GM23248 (cell line): Measurements from ENCODE around the gene ATP13A3. TPM values are rescaled to one million over a fixed set of nuclear protein-coding genes. Genes with fewer than 3 reads are reported as not detected.

Experiments
- DNase-seq: peaks from one replicate; pipeline ENCODE4 v3.0.0-alpha.2; 2015
- H2AFZ ChIP-seq: fragments of 200-600 bp; sonication (generic); 2 replicates; pipeline ENCODE4 v1.6.1; 2016; ENCODE audit warnings: antibody characterized with exemption
- H3F3A ChIP-seq: fragments of 200-600 bp; sonication (generic); 2 replicates; pipeline ENCODE4 v1.6.1; 2016; ENCODE audit warnings: mild to moderate bottlenecking, antibody characterized with exemption, mixed run types; ENCODE audit not compliant: insufficient read depth
- H3K27ac ChIP-seq: fragments of 200-600 bp; sonication (generic); 2 replicates; pipeline ENCODE4 v1.5.1; 2016; ENCODE audit warnings: mild to moderate bottlenecking
- H3K27me3 ChIP-seq: fragments of 200-600 bp; sonication (generic); replicated peaks from 2 replicates; pipeline ENCODE4 v1.6.1; 2016; ENCODE audit warnings: mild to moderate bottlenecking; ENCODE audit not compliant: insufficient read depth
- H3K36me3 ChIP-seq: fragments of 200-600 bp; sonication (generic); 2 replicates; pipeline ENCODE4 v1.6.1; 2016; ENCODE audit warnings: low read depth, mild to moderate bottlenecking
- H3K4me1 ChIP-seq: fragments of 200-600 bp; sonication (generic); 2 replicates; pipeline ENCODE4 v1.6.1; 2016; ENCODE audit warnings: mild to moderate bottlenecking; ENCODE audit not compliant: insufficient read depth
- H3K4me2 ChIP-seq: fragments of 200-600 bp; sonication (generic); one replicate; pipeline ENCODE4 v1.6.1; 2016; ENCODE audit warnings: mild to moderate bottlenecking; ENCODE audit not compliant: unreplicated experiment
- H3K4me3 ChIP-seq: fragments of 200-600 bp; sonication (generic); 2 replicates; pipeline ENCODE4 v1.5.1; 2016; ENCODE audit warnings: mild to moderate bottlenecking
- H3K79me2 ChIP-seq: fragments of 200-600 bp; sonication (generic); 2 replicates; pipeline ENCODE4 v1.6.1; 2016; ENCODE audit warnings: mild to moderate bottlenecking; ENCODE audit not compliant: insufficient read depth
- H3K9ac ChIP-seq: fragments of 200-600 bp; sonication (generic); 2 replicates; pipeline ENCODE4 v1.6.1; 2016; ENCODE audit warnings: mild to moderate bottlenecking
- H3K9me2 ChIP-seq: fragments of 200-600 bp; sonication (generic); 2 replicates; pipeline ENCODE4 v1.6.1; 2016; ENCODE audit warnings: mixed run types, mild to moderate bottlenecking, moderate library complexity; ENCODE audit not compliant: insufficient read depth
- H3K9me3 ChIP-seq: fragments of 200-600 bp; sonication (generic); one replicate; pipeline ENCODE4 v1.6.1; 2017; ENCODE audit warnings: low read depth
- H4K20me1 ChIP-seq: fragments of 200-600 bp; sonication (generic); 2 replicates; pipeline ENCODE4 v1.6.0; 2016; ENCODE audit not compliant: insufficient read depth
- EZH2 ChIP-seq: fragments of 200-600 bp; sonication (generic); IDR thresholded peaks from 2 replicates; pipeline ENCODE4 v1.6.1; 2018; ENCODE audit warnings: antibody characterized with exemption, mild to moderate bottlenecking; ENCODE audit not compliant: insufficient read depth, poor library complexity, severe bottlenecking
- EZH2phosphoT487 ChIP-seq: fragments of 200-600 bp; sonication (generic); IDR thresholded peaks from 2 replicates; pipeline ENCODE4 v1.6.1; 2018; ENCODE audit warnings: antibody characterized with exemption, moderate library complexity, mild to moderate bottlenecking, low read depth; ENCODE audit not compliant: insufficient read depth
- WGBS, 2 experiments: methylation state at CpG; one replicate each; pipeline ENCODE4 v1.1.6; 2015 to 2017; ENCODE audit warnings: low lambda C conversion rate in 2 of 2, low coverage in 1 of 2; ENCODE audit errors: missing lambda C conversion rate in 2 of 2; 5-methylcytosine and 5-hydroxymethylcytosine counted together
- in situ Hi-C: fragments of 300-500 bp; cut with MboI; formaldehyde crosslinking; loops from 2 replicates; pipeline ENCODE4 v1.15.0; 2020
- polyA plus RNA-seq: library from polyadenylated mRNA; unstranded; fragments of >200 nt; fragmentation: Nextera tagmentation; extraction: Ambion mirVana; gene quantifications from 2 replicates; pipeline ENCODE4 v1.2.1, GENCODE V29; 2016
- total RNA-seq: library from RNA; depleted of rRNA; stranded (reverse); fragments of >200 nt; shearing (Covaris generic); gene quantifications from 2 replicates; pipeline ENCODE4 v1.2.3, GENCODE V29; 2014

ATP13A3 gene
- total and polyA plus RNA-seq, 2 experiments from 2014 or later: 22.3 to 232 TPM

DNA sequence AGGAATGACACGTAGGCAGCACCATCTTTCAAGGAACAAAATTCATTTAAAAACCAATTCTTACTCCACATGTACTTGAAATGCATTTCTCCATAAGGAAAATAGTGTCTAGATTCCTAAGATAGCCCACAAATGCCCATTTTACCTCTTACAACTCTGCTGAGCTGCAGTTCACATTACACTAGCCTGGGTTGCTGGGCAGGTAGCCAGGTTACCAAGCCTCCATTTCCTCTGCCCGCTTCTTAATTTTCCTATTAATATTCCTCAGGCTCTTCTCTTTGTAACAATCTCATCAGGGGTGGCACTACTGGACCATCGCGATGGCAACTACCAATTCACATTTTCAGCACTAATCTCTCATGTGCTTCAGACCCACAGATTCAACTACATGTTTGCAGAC, 10.8 kb downstream of the ATP13A3 start:
- WGBS, 2 experiments: 85 to 90% methylated on average over 4 of the region's 4 CpGs
- Histone ChIP-seq H3K9me2 (no peaks in the 10 kb centered on the region), H3F3A (peaks cover 55% of the 10 kb centered on the region), H4K20me1 (peaks cover 4% of the 10 kb centered on the region), H3K9ac (peak overlapping the region; percentile 23; the same call in 1 of the 2 replicates), H3K4me1 (peaks cover 64% of the 10 kb centered on the region), H3K9me3 (no peaks in the 10 kb centered on the region), H3K27me3 (no peaks in the 10 kb centered on the region), H3K36me3 (0 out of 2 replicates have a peak, but pooled peaks cover 24% of the 10 kb centered on the region), H3K4me3 (no peak overlapping the region), H2AFZ (no peak overlapping the region), H3K79me2 (peaks cover 100% of the 10 kb centered on the region), H3K27ac (peak overlapping the region; percentile 59), H3K4me2 (peak overlapping the region; percentile 12)
- in situ Hi-C loops: no loop called here
- peak; percentile 14 for DNase-seq
- TF ChIP-seq EZH2phosphoT487: no peak
- no peak for TF ChIP-seq EZH2

DNA sequence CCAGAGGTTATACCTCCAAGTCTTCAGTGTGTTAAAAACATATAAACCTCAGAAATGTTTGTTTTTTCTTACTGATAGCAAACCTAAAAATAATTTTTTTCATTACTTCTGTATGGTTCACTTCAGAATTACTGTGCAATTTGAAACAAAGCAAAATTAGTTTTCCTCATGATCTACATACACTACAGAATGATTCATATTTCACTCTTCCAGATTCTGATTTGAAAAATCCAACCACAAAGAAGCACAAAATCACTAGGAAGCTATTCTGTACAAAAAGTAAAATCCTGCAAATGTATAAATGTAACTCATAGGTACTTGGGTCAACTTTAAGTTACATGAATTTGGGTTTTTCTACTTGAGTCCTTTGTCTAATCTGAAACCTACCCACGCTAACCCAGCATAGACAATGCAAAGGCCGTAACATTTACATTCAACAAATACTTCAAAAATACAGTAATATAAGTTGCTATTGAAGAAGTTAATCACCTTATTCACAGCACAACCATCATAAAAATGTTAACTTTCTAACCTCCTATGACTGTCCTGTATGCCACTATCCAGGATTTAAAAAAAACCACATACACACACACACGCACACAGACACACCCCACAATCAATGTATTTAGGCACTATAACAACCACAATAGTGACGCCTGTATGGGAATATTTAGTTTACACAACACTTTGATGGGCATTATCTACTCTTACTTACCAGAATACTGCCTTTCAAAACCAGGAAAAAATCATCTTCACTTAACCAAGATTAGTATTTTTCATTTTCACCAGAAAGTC, 11.5 kb downstream of the ATP13A3 start:
- 81 to 85% methylated on average over 4 of the region's 4 CpGs for WGBS, 2 experiments
- peak overlapping the region; percentile 23 for H3K9ac ChIP-seq
- in situ Hi-C loops: no loop called here

DNA sequence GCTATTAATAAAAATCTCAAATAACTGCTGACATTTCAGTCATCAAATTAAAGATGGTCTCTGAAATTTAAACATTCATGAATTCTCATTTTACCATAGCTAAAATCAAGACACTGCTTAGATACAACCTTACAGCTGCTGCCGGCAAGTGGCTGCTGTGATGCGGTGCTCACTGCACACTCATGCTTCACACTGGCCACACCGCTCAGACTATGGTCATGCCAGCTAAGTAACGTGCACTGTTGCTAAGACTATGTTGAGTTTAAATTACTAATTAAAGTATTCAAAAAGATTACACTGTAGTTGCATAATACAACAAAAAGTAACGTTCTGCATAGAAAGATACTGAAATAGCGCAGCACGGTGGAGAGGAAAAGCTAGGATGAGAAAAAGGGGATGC, 12.1 kb downstream of the ATP13A3 start:
- Histone ChIP-seq H3K36me3 (0 out of 2 replicates have a peak, but pooled peaks cover 19% of the 10 kb centered on the region), H3K4me3 (peak overlapping the region; percentile 23; the same call in 1 of the 2 replicates), H3F3A (peaks cover 48% of the 10 kb centered on the region), H3K79me2 (peaks cover 100% of the 10 kb centered on the region), H3K4me2 (peak overlapping the region; percentile 16), H3K9ac (peak overlapping the region; percentile 23), H3K9me3 (no peaks in the 10 kb centered on the region), H3K27me3 (no peaks in the 10 kb centered on the region), H2AFZ (no peak overlapping the region), H3K4me1 (peaks cover 64% of the 10 kb centered on the region), H4K20me1 (peaks cover 5% of the 10 kb centered on the region; the same call in 1 of the 2 replicates), H3K27ac (peak overlapping the region; percentile 59), H3K9me2 (no peaks in the 10 kb centered on the region)
- TF ChIP-seq EZH2phosphoT487 (no peak), EZH2 (no peak)
- peak; percentile 68 for DNase-seq
- WGBS, 2 experiments: 53 to 56% methylated on average over 7 of the region's 7 CpGs
- in situ Hi-C loops: no loop called here

More for the DNA sequence above, 11.5 kb downstream of the ATP13A3 start:
- H3K4me1 ChIP-seq: peaks cover 64% of the 10 kb centered on the region
- no peak for TF ChIP-seq EZH2phosphoT487
- no peak for TF ChIP-seq EZH2
- H3K36me3 ChIP-seq: 0 out of 2 replicates have a peak, but pooled peaks cover 19% of the 10 kb centered on the region
- no peaks in the 10 kb centered on the region for H3K9me3 ChIP-seq
- no peaks in the 10 kb centered on the region for H3K9me2 ChIP-seq
- peak; percentile 37 for DNase-seq
- H3K27ac ChIP-seq: peak overlapping the region; percentile 59
- H3K79me2 ChIP-seq: peaks cover 100% of the 10 kb centered on the region
- peak overlapping the region; percentile 23; the same call in 1 of the 2 replicates for H3K4me3 ChIP-seq
- H4K20me1 ChIP-seq: peaks cover 8% of the 10 kb centered on the region
- no peaks in the 10 kb centered on the region for H3K27me3 ChIP-seq
- peak overlapping the region; percentile 16 for H3K4me2 ChIP-seq
- no peak overlapping the region for H2AFZ ChIP-seq
- peaks cover 48% of the 10 kb centered on the region for H3F3A ChIP-seq

- peaks cover 68% of the 10 kb centered on the region for H3K4me1 ChIP-seq
- no peak overlapping the region for H3K4me2 ChIP-seq
- no peaks in the 10 kb centered on the region for H3K9me2 ChIP-seq
- in situ Hi-C loops: no loop called here
- H2AFZ ChIP-seq: no peak overlapping the region
- DNase-seq: peak; percentile 81
- WGBS, 2 experiments: 76 to 77% methylated on average over 4 of the region's 4 CpGs
- H4K20me1 ChIP-seq: peaks cover 5% of the 10 kb centered on the region; the same call in 1 of the 2 replicates
- 0 out of 2 replicates have a peak, but pooled peaks cover 7% of the 10 kb centered on the region for H3K36me3 ChIP-seq
- H3K79me2 ChIP-seq: peaks cover 100% of the 10 kb centered on the region
- H3F3A ChIP-seq: peaks cover 44% of the 10 kb centered on the region
- no peak overlapping the region for H3K4me3 ChIP-seq
- H3K27me3 ChIP-seq: no peaks in the 10 kb centered on the region
- TF ChIP-seq EZH2: no peak
- no peak for TF ChIP-seq EZH2phosphoT487
- no peak overlapping the region for H3K9ac ChIP-seq
- H3K9me3 ChIP-seq: no peaks in the 10 kb centered on the region
- no peak overlapping the region for H3K27ac ChIP-seq
Measured at GRCh38 chr3:194472290-194472920, 14.4 kb downstream of the ATP13A3 start.
